HepG2 (cell line): Measurements from ENCODE around the gene KISS1R. TPM values are rescaled to one million over a fixed set of nuclear protein-coding genes. Genes with fewer than 3 reads are reported as not detected.

Source experiments
- ATM ChIP-seq: fragments of 450-650 bp; IDR thresholded peaks from 2 replicates; pipeline ENCODE4 v1.7.1; 2017; ENCODE audit warnings: mild to moderate bottlenecking, borderline replicate concordance
- CEBPG ChIP-seq: IDR thresholded peaks from 2 replicates; pipeline ENCODE4 v1.6.1; 2016
- ISX ChIP-seq: sonication (generic); formaldehyde crosslinking; conservative IDR thresholded peaks from 2 replicates; pipeline ENCODE4 v1.5.0; 2020; ENCODE audit warnings: missing genetic modification reagents
- JARID2 ChIP-seq: sonication (generic); formaldehyde crosslinking; IDR thresholded peaks from 2 replicates; pipeline ENCODE4 v1.8.1; 2023; ENCODE audit warnings: missing genetic modification reagents, inconsistent platforms; ENCODE audit not compliant: insufficient replicate concordance
- NFYB ChIP-seq: sonication (generic); formaldehyde crosslinking; IDR thresholded peaks from 2 replicates; pipeline ENCODE4 v1.4.0; 2020; ENCODE audit warnings: missing genetic modification reagents
- NR1H2 ChIP-seq: sonication (generic); formaldehyde crosslinking; IDR thresholded peaks from 2 replicates; pipeline ENCODE4 v1.8.1; 2022; ENCODE audit warnings: low read depth, missing genetic modification reagents, borderline replicate concordance
- NR2F6 ChIP-seq, 2 experiments: IDR thresholded peaks; 2 replicates each; pipeline ENCODE4 v1.6.1; 2016; ENCODE audit warnings: antibody characterized with exemption in 1 of 2, mild to moderate bottlenecking in 1 of 2
- SIN3A ChIP-seq: IDR thresholded peaks from 2 replicates; pipeline ENCODE4 v1.6.1; 2011; ENCODE audit warnings: low read depth, mild to moderate bottlenecking, control low read depth, low read length, borderline replicate concordance
- ZFP1 ChIP-seq: IDR thresholded peaks from 2 replicates; pipeline ENCODE4 v1.6.1; 2016
- polyA plus RNA-seq, 8 experiments: library from polyadenylated mRNA; depleted of rRNA in 3 of 8; stranded (reverse) in 7 of 8; unstranded in 1 of 8; fragments of >200 nt; fragmentation: Illumina TruSeq in 4 of 8; extraction: Trizol in 4 of 8; gene quantifications; 2 replicates each; pipeline versions ENCODE4 v1.2.1 to v1.2.3, GENCODE V29; 2011 to 2016; ENCODE audit warnings: low read depth in 4 of 8, missing spikeins in 1 of 8, mixed read lengths in 1 of 8; ENCODE audit not compliant: insufficient read depth in 1 of 8
- total RNA-seq, 5 experiments: library from RNA; depleted of rRNA; stranded (reverse); fragments of >200 nt; fragmentation: Illumina TruSeq; extraction: Trizol; gene quantifications; 2 replicates each; pipeline ENCODE4 v1.2.3, GENCODE V29; 2016; ENCODE audit warnings: low read depth in 1 of 5
- TF ChIP-seq, protein P1 (sequence below): IDR thresholded peaks from 2 replicates; pipeline ENCODE4 v1.6.1; 2016; ENCODE audit warnings: missing biosample characterization, missing genetic modification reagents, low read depth
- TF ChIP-seq, protein P2 (sequence below): sonication (generic); formaldehyde crosslinking; IDR thresholded peaks from 2 replicates; pipeline ENCODE4 v1.5.0; 2020; ENCODE audit warnings: mild to moderate bottlenecking, missing genetic modification reagents
- TF ChIP-seq, protein P3 (sequence below): sonication (generic); formaldehyde crosslinking; IDR thresholded peaks from 2 replicates; pipeline ENCODE4 v1.4.0; 2020; ENCODE audit warnings: missing genetic modification reagents, borderline replicate concordance
- TF ChIP-seq, protein P4 (sequence below): sonication (generic); formaldehyde crosslinking; IDR thresholded peaks from 2 replicates; pipeline ENCODE4 v1.4.0; 2020; ENCODE audit warnings: missing genetic modification reagents

Gene KISS1R
- total and polyA plus RNA-seq, 2 of the 13 experiments (the other 11 are each of a cell fraction or from before 2014, with no cell fraction given): 1.1 to 10.2 TPM

DNA sequence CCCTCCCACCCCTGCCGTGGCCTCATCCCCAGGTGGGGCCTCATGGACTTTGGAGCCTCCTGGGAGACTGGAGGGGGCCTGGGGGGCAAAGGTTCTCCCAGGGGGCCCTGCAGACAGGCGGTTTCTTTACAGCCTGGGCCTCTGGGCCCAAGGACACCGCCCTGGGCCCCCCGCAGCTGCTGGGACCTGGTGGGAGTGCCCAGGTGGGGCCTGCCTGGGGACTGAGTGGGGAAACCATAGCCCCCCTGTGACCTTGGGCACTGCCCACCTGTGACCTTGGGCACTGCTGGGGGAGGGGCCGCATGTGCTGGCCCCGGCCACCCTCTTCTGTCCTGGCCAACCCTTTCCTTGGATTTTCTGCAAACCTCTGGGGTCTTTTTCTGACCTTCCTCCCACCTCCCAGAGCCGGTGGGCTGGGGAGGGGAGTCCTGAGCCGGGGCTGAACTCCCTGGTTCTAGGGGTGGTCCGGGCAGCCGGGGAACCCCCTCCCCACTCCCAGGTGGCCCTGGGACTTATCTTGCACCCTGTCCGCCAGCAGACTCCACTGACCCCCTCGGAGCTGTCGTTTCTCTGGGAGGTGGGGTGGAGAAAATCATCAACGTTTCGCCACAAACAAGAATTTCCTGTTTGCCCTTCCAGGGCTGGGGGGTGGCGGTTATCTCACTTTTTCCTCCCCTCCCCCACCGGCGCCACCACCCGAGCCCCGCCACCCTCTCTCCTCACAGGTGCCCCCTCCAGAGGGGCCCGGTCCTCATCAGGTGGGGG, 35.7 kb downstream of the KISS1R start (continued):
- TF ChIP-seq, protein P1, sequence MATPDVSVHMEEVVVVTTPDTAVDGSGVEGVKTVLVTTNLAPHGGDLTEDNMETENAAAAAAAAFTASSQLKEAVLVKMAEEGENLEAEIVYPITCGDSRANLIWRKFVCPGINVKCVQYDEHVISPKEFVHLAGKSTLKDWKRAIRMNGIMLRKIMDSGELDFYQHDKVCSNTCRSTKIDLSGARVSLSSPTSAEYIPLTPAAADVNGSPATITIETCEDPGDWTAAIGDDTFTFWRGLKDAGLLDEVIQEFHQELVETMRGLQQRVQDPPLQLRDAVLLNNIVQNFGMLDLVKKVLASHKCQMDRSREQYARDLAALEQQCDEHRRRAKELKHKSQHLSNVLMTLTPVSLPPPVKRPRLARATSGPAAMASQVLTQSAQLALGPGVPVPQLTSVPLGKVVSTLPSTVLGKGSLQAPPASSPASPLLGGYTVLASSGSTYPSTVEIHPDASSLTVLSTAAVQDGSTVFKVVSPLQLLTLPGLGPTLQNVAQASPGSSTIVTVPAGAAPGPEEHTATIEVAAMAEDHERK (CRISPR knock-in tag): no peak
- no peak for TF ChIP-seq ATM
- peak; percentile 45; the same call in 1 of the 2 replicates for TF ChIP-seq SIN3A
- no peak for TF ChIP-seq NR1H2 (CRISPR knock-in tag)
- TF ChIP-seq NFYB (CRISPR knock-in tag): no peak
- TF ChIP-seq JARID2 (CRISPR knock-in tag): no peak
- TF ChIP-seq, protein P2, sequence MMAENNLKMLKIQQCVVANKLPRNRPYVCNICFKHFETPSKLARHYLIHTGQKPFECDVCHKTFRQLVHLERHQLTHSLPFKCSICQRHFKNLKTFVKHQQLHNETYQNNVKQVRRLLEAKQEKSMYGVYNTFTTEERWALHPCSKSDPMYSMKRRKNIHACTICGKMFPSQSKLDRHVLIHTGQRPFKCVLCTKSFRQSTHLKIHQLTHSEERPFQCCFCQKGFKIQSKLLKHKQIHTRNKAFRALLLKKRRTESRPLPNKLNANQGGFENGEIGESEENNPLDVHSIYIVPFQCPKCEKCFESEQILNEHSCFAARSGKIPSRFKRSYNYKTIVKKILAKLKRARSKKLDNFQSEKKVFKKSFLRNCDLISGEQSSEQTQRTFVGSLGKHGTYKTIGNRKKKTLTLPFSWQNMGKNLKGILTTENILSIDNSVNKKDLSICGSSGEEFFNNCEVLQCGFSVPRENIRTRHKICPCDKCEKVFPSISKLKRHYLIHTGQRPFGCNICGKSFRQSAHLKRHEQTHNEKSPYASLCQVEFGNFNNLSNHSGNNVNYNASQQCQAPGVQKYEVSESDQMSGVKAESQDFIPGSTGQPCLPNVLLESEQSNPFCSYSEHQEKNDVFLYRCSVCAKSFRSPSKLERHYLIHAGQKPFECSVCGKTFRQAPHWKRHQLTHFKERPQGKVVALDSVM (CRISPR knock-in tag): no peak; the same call in 1 of the 2 replicates
- TF ChIP-seq ISX (CRISPR knock-in tag): no peak
- no peak; the same call in 1 of the 2 replicates for TF ChIP-seq ZFP1 (CRISPR knock-in tag)
- TF ChIP-seq, protein P3, sequence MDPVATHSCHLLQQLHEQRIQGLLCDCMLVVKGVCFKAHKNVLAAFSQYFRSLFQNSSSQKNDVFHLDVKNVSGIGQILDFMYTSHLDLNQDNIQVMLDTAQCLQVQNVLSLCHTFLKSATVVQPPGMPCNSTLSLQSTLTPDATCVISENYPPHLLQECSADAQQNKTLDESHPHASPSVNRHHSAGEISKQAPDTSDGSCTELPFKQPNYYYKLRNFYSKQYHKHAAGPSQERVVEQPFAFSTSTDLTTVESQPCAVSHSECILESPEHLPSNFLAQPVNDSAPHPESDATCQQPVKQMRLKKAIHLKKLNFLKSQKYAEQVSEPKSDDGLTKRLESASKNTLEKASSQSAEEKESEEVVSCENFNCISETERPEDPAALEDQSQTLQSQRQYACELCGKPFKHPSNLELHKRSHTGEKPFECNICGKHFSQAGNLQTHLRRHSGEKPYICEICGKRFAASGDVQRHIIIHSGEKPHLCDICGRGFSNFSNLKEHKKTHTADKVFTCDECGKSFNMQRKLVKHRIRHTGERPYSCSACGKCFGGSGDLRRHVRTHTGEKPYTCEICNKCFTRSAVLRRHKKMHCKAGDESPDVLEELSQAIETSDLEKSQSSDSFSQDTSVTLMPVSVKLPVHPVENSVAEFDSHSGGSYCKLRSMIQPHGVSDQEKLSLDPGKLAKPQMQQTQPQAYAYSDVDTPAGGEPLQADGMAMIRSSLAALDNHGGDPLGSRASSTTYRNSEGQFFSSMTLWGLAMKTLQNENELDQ (CRISPR knock-in tag): no peak
- TF ChIP-seq, protein P4, sequence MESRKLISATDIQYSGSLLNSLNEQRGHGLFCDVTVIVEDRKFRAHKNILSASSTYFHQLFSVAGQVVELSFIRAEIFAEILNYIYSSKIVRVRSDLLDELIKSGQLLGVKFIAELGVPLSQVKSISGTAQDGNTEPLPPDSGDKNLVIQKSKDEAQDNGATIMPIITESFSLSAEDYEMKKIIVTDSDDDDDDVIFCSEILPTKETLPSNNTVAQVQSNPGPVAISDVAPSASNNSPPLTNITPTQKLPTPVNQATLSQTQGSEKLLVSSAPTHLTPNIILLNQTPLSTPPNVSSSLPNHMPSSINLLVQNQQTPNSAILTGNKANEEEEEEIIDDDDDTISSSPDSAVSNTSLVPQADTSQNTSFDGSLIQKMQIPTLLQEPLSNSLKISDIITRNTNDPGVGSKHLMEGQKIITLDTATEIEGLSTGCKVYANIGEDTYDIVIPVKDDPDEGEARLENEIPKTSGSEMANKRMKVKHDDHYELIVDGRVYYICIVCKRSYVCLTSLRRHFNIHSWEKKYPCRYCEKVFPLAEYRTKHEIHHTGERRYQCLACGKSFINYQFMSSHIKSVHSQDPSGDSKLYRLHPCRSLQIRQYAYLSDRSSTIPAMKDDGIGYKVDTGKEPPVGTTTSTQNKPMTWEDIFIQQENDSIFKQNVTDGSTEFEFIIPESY: peak; percentile 86
- peak; percentile 92 for TF ChIP-seq NR2F6 (IDR thresholded peaks at IDR 0.05)
- TF ChIP-seq NR2F6 (CRISPR knock-in tag; IDR thresholded peaks at IDR 0.05): peak; percentile 95
- TF ChIP-seq CEBPG (CRISPR knock-in tag): peak; percentile 47; the same call in 1 of the 2 replicates
